ENCODE results near the gene ANXA4.
"Not testable (repeated sequence)": the region's sequence is repeated elsewhere in the genome, so short reads cannot be mapped to it uniquely, and the experiment has no call there.

Gene ANXA4

GRCh38 chr2:69721022-69721421 lies 20.9 kb upstream of the ANXA4 start:
- DNase-seq = no peak

- DNase-seq = no peak
Observed at GRCh38 chr2:69723791-69724190, 18.1 kb upstream of the ANXA4 start.

GRCh38 chr2:69724540-69725159 lies 17.3 kb upstream of the ANXA4 start:
- peak; percentile 88 for DNase-seq

- DNase-seq = no peak
Observed at GRCh38 chr2:69725706-69726360, 16.1 kb upstream of the ANXA4 start.

GRCh38 chr2:69729266-69729665 lies 12.7 kb upstream of the ANXA4 start:
- DNase-seq = no peak

GRCh38 chr2:69729781-69730180 lies 12.2 kb upstream of the ANXA4 start:
- DNase-seq = no peak

- no peak for DNase-seq
Observed at GRCh38 chr2:69731147-69731970, 10.6 kb upstream of the ANXA4 start.

GRCh38 chr2:69733342-69734034 lies 8.4 kb upstream of the ANXA4 start:
- DNase-seq = no peak

- DNase-seq = no peak
Observed at GRCh38 chr2:69734035-69734611, 7.8 kb upstream of the ANXA4 start.

- DNase-seq = no peak
Observed at GRCh38 chr2:69734854-69735544, 6.9 kb upstream of the ANXA4 start.

GRCh38 chr2:69735686-69736085 lies 6.2 kb upstream of the ANXA4 start:
- DNase-seq = no peak

GRCh38 chr2:69738149-69738548 lies 3.8 kb upstream of the ANXA4 start:
- not testable (repeated sequence) for DNase-seq

GRCh38 chr2:69740502-69740951 lies 1.4 kb upstream of the ANXA4 start:
- DNase-seq = no peak

GRCh38 chr2:69741229-69741574 lies 732 bp upstream of the ANXA4 start:
- DNase-seq = peak; percentile 20

- DNase-seq = no peak
Observed at GRCh38 chr2:69742322-69742952, 503 bp downstream of the ANXA4 start.

- no peak for DNase-seq
Observed at GRCh38 chr2:69743847-69744264, 1.9 kb downstream of the ANXA4 start.

- DNase-seq = no peak
Observed at GRCh38 chr2:69744456-69744855, 2.5 kb downstream of the ANXA4 start.

GRCh38 chr2:69745035-69745434 lies 3.1 kb downstream of the ANXA4 start:
- DNase-seq = no peak

- no peak for DNase-seq
Observed at GRCh38 chr2:69750246-69750645, 8.3 kb downstream of the ANXA4 start.

- no peak for DNase-seq
Observed at GRCh38 chr2:69753659-69754363, 11.9 kb downstream of the ANXA4 start.

GRCh38 chr2:69754633-69755032 lies 12.7 kb downstream of the ANXA4 start:
- no peak for DNase-seq
